ENCODE measurements around the gene SLC2A1. TPM values are rescaled to one million over a fixed set of nuclear protein-coding genes. Genes with fewer than 3 reads are reported as not detected.

SLC2A1 gene
- total RNA-seq, 2 experiments from 2014 or later: 158 to 162 TPM

GRCh38 chr1:42926879-42927242 is 31.8 kb downstream of the SLC2A1 start:
- TF ChIP-seq CTCF (IDR thresholded peaks at IDR 0.05): no peak
- no peak for ATAC-seq
- ChIA-PET CTCF (interaction anchor here (1.6 to 9.4 kb wide), 2 partner anchors 143 to 146 kb away, joined by 3 to 159 read pairs; no protein-coding TSS in a partner anchor), POLR2A (interaction anchor here (0.7 to 2.0 kb wide), 5 partner anchors 9 to 28 kb away, joined by 3 to 7 read pairs (median 3); no protein-coding TSS in a partner anchor)
- H3K4me3 Mint-ChIP-seq: no peak overlapping the region
- peaks cover 60% of the 10 kb centered on the region for H3K4me1 Mint-ChIP-seq (ENCODE audit: low read depth)
- H3K27me3 Mint-ChIP-seq: no peaks in the 10 kb centered on the region
- H3K9me3 Mint-ChIP-seq: no peaks in the 10 kb centered on the region
- peaks cover 61% of the 10 kb centered on the region for H3K36me3 Mint-ChIP-seq (ENCODE audit: low read depth)
- no peak for DNase-seq
- H3K27ac Mint-ChIP-seq: no peak overlapping the region
- intact Hi-C loops (cut with micrococcal nuclease): no loop called here

- Mint-ChIP-seq H3K27me3 (no peaks in the 10 kb centered on the region), H3K4me1 (ENCODE audit: low read depth) (peaks cover 56% of the 10 kb centered on the region), H3K36me3 (ENCODE audit: low read depth) (peaks cover 57% of the 10 kb centered on the region), H3K27ac (peak overlapping the region; percentile 94), H3K4me3 (no peak overlapping the region), H3K9me3 (no peaks in the 10 kb centered on the region)
- ChIA-PET CTCF (interaction anchor here (9.4 kb wide), 1 partner anchor 146 kb away, joined by 159 read pairs; no protein-coding TSS in a partner anchor), POLR2A (interaction anchor here (0.7 to 2.0 kb wide), 6 partner anchors 10 to 29 kb away, joined by 3 to 7 read pairs (median 4); no protein-coding TSS in a partner anchor)
- intact Hi-C loops (cut with micrococcal nuclease): no loop called here
- no peak for ATAC-seq
- no peak for TF ChIP-seq CTCF (IDR thresholded peaks at IDR 0.05)
- no peak for DNase-seq
These were observed 32.3 kb downstream of the SLC2A1 start for GRCh38 chr1:42926235-42926878.

- intact Hi-C loops (cut with micrococcal nuclease): loop anchor here (5.0 kb wide), 1 partner anchor 32 kb away; the partner anchor contains the start of gene SLC2A1
- peak; percentile 36 for TF ChIP-seq CTCF (IDR thresholded peaks at IDR 0.05)
- DNase-seq (peak; percentile 51), ATAC-seq (no peak)
- Mint-ChIP-seq H3K9me3 (no peaks in the 10 kb centered on the region), H3K36me3 (ENCODE audit: low read depth) (peaks cover 44% of the 10 kb centered on the region), H3K4me1 (ENCODE audit: low read depth) (peaks cover 43% of the 10 kb centered on the region), H3K27me3 (no peaks in the 10 kb centered on the region), H3K27ac (peak overlapping the region; percentile 94), H3K4me3 (peak overlapping the region; percentile 89)
- ChIA-PET CTCF (interaction anchor here (0.9 to 9.4 kb wide), 7 partner anchors 11 to 159 kb away, joined by 3 to 159 read pairs (median 5); partner anchors contain the start of genes C1orf50 and P3H1), POLR2A (interaction anchor here (0.5 to 2.5 kb wide), 20 partner anchors 9 to 1090 kb away, joined by 3 to 15 read pairs (median 4); partner anchors contain the start of genes C1orf50 and P3H1)
These were observed 33.6 kb downstream of the SLC2A1 start for GRCh38 chr1:42924851-42925760.

- TF ChIP-seq CTCF (IDR thresholded peaks at IDR 0.05): no peak
- ChIA-PET CTCF (interaction anchor here (1.1 to 9.4 kb wide), 14 partner anchors 11 to 247 kb away, joined by 3 to 159 read pairs (median 4); partner anchors contain the start of genes C1orf50 and P3H1), POLR2A (interaction anchor here (0.5 to 2.5 kb wide), 18 partner anchors 10 to 1090 kb away, joined by 3 to 15 read pairs (median 3); partner anchors contain the start of genes C1orf50 and P3H1)
- peak; percentile 95 for DNase-seq
- intact Hi-C loops (cut with micrococcal nuclease): loop anchor here (5.0 kb wide), 1 partner anchor 33 kb away; the partner anchor contains the start of gene SLC2A1
- Mint-ChIP-seq H3K27ac (peak overlapping the region; percentile 94), H3K36me3 (ENCODE audit: low read depth) (peaks cover 36% of the 10 kb centered on the region), H3K4me3 (peak overlapping the region; percentile 89), H3K9me3 (no peaks in the 10 kb centered on the region), H3K4me1 (ENCODE audit: low read depth) (peaks cover 39% of the 10 kb centered on the region), H3K27me3 (no peaks in the 10 kb centered on the region)
- ATAC-seq: peak; percentile 88
These were observed 34.4 kb downstream of the SLC2A1 start for GRCh38 chr1:42924082-42924850.

Data from activated CD8-positive, alpha-beta T cell treated with anti-CD3 and anti-CD28 coated beads for 36 hours (primary cell).